Activated naive CD4-positive, alpha-beta T cell treated with anti-CD3 and anti-CD28 coated beads for 36 hours (primary cell): Measurements from ENCODE around the gene FBXW11. TPM values are rescaled to one million over a fixed set of nuclear protein-coding genes. Genes with fewer than 3 reads are reported as not detected.

Experiments
- CTCF ChIA-PET: fragments of 350-600 bp; sonication (Branson Sonifier 250); formaldehyde crosslinking; loops from one replicate; lab custom pipeline; 2021; ENCODE audit warnings: antibody characterized with exemption; lab: Charles Lee
- DNase-seq: peaks from one replicate; pipeline ENCODE4 v3.0.0-alpha.2; 2020
- H3K27ac Mint-ChIP-seq: one replicate; pipeline ENCODE4 v1.8.0; 2021; ENCODE audit warnings: mild to moderate bottlenecking, mixed read lengths
- H3K27me3 Mint-ChIP-seq: one replicate; pipeline ENCODE4 v1.8.0; 2021; ENCODE audit warnings: low read depth, mixed read lengths
- H3K36me3 Mint-ChIP-seq: one replicate; pipeline ENCODE4 v1.8.0; 2021; ENCODE audit warnings: low read depth, mixed read lengths
- H3K4me1 Mint-ChIP-seq: one replicate; pipeline ENCODE4 v1.8.0; 2021; ENCODE audit warnings: low read depth, mixed read lengths
- H3K4me3 Mint-ChIP-seq: one replicate; pipeline ENCODE4 v1.8.0; 2021; ENCODE audit warnings: mild to moderate bottlenecking, moderate library complexity, mixed read lengths
- H3K9me3 Mint-ChIP-seq: one replicate; pipeline ENCODE4 v1.8.0; 2021; ENCODE audit warnings: mixed read lengths
- intact Hi-C: fragments of 100-400 bp; cut with micrococcal nuclease; formaldehyde crosslinking; loops from one replicate; pipeline ENCODE4 v1.15.1; 2023
- total RNA-seq, 2 experiments: library from RNA; stranded (reverse); gene quantifications; one replicate each; pipeline ENCODE4 v1.2.3, GENCODE V29; 2021

The FBXW11 gene
- total RNA-seq, 2 experiments from 2014 or later = 32.8 to 35.5 TPM

DNA sequence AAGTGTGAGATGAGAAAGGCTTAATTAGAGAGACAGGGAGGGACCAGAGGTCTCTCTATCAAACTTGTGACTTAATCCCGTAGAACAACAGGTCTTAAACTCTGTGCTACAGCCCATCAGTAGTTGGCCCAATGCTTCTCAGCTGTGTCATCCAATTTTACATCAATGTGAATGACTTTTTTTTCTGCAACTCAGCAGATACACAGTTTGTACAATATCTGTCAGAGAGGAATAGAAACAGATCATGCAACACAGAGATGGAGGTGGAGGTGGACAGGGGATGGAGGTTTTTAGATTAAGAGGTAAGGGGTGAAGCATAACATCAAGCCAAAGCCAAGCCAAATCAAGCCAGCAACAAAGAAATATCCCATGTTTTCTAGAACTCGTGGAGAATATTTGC, 43.0 kb downstream of the FBXW11 start:
- intact Hi-C loops = no loop called here
- Mint-ChIP-seq H3K36me3 (peaks cover 7% of the 10 kb centered on the region), H3K4me1 (peaks cover 79% of the 10 kb centered on the region), H3K27me3 (no peaks in the 10 kb centered on the region), H3K9me3 (no peaks in the 10 kb centered on the region), H3K4me3 (no peak overlapping the region), H3K27ac (no peak overlapping the region)
- CTCF ChIA-PET = no interaction called here
- no peak for DNase-seq

DNA sequence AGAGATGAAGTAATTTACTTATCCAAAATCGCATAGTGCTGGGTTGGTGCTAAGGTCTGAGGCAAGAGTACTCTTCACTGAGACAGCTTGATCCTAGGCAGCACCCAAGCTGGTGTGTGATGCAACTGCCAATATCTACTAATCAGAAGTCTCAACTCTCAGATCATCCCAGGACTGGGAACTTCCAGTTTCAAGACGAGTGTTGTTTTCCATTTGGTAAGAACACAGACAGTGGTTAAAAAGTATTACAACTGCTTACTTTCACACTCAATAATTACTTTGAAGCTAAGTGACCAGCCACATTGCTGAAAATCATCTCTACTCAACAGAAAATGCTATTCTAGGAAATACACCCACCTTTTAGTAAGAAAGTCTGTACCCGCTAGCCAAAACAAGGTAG, 45.3 kb downstream of the FBXW11 start:
- H3K36me3 Mint-ChIP-seq = peaks cover 4% of the 10 kb centered on the region
- peak; percentile 65 for DNase-seq
- intact Hi-C loops = loop anchor here (1.0 kb wide), 2 partner anchors 24 to 28 kb away; no protein-coding TSS in a partner anchor
- CTCF ChIA-PET = interaction anchor here (0.6 to 5.5 kb wide), 7 partner anchors 9 to 273 kb away, joined by 3 to 36 read pairs (median 3); partner anchors contain the start of gene FBXW11
- no peaks in the 10 kb centered on the region for H3K27me3 Mint-ChIP-seq
- no peak overlapping the region for H3K4me3 Mint-ChIP-seq
- peak overlapping the region; percentile 57 for H3K27ac Mint-ChIP-seq
- H3K9me3 Mint-ChIP-seq = no peaks in the 10 kb centered on the region
- H3K4me1 Mint-ChIP-seq = peaks cover 89% of the 10 kb centered on the region

DNA sequence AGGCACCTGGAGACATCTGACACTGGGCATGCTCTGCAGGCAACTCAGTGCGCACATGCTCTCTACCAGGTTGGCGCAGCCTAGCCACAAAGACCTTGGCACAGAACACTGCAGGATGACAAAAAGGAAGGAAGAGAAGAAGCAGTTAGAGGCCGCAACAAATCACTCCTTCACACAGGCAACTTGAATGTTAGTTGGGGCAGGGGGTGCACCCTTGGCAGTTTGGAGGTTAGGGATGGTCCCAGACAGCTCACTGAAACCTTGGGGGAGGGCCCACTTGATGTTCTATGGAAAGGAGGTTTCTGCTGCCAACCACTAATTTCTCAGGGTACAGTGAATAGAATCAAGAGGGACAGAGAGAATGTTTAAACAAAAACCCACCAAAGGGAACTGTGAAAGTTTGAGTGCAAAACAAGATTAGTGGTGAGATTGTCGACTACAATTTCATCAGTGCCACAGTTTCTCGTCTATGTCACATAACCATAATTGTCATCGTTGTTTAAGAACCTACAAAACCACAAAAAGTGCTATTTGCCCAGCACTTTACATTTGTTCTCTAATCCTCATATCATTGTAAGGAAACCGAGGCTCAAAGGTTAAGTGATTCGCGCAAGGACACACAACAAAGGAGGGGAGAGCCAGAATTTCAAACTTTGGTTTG, 48.7 kb downstream of the FBXW11 start:
- Mint-ChIP-seq H3K36me3 (no peaks in the 10 kb centered on the region), H3K4me3 (peak overlapping the region; percentile 22), H3K27me3 (no peaks in the 10 kb centered on the region), H3K4me1 (peaks cover 92% of the 10 kb centered on the region), H3K27ac (peak overlapping the region; percentile 79), H3K9me3 (no peaks in the 10 kb centered on the region)
- CTCF ChIA-PET = interaction anchor here (0.8 to 5.5 kb wide), 6 partner anchors 28 to 102 kb away, joined by 3 to 36 read pairs (median 4); partner anchors contain the start of gene FBXW11
- DNase-seq = peak; percentile 89
- intact Hi-C loops = loop anchor here (1.0 to 5.0 kb wide), 12 partner anchors 21 to 565 kb away; partner anchors contain the start of genes FBXW11, STK10 and UBTD2

DNA sequence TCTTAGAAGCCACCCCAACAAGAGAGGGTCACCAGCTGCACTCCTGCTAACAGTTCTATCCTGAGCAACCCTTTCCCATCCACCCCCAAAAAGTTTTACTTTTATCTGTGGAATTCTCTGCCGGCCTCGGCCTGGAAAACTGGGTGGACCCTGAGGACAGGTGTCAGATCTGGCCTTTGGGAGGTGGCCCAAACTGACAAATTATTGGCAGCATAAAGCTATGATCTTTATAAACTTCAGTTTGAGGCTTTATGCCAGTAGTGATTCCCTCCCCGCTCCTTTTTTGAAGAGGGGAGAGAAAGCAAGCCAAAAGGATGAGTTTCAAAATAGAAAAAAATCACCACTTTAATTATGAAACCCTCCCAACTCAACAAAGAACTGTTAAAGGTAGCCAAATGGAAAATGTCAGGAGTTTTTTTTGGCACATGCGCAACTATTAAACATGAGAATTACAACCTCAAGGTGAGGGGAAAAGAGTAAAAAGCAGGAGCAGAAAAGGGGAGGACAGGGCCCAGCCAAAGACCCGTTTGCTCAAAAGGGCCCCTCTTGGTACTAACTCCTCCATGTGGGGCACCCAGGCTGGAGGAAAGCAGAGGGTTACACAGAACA, 49.4 kb downstream of the FBXW11 start:
- CTCF ChIA-PET = interaction anchor here (0.7 to 5.5 kb wide), 5 partner anchors 32 to 226 kb away, joined by 3 to 36 read pairs (median 4); no protein-coding TSS in a partner anchor
- H3K27ac Mint-ChIP-seq = peak overlapping the region; percentile 79
- H3K4me1 Mint-ChIP-seq = peaks cover 84% of the 10 kb centered on the region
- intact Hi-C loops = loop anchor here (1.0 to 5.0 kb wide), 11 partner anchors 21 to 565 kb away; partner anchors contain the start of genes FBXW11, STK10 and UBTD2
- no peaks in the 10 kb centered on the region for H3K36me3 Mint-ChIP-seq
- H3K4me3 Mint-ChIP-seq = peak overlapping the region; percentile 22
- no peak for DNase-seq
- no peaks in the 10 kb centered on the region for H3K27me3 Mint-ChIP-seq
- H3K9me3 Mint-ChIP-seq = no peaks in the 10 kb centered on the region

DNA sequence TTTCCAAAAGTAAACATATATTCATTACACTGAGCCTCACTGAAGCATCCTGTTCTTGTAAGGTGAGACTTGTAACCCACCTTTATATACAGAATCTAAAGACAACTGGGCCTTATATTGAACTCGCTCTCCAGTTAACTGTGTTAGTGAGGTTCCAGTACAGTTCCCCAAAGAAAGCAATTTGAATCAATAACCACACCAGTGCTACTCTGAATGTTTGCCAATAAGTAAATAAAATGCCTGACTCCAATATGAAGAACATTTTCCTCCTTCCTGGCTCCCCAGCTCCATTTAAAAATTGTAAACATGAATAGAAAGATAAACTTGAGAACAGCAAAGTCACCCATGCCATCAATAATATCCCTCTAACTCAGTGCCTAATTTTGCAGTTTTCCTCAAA, 50.1 kb downstream of the FBXW11 start:
- peaks cover 78% of the 10 kb centered on the region for H3K4me1 Mint-ChIP-seq

DNA sequence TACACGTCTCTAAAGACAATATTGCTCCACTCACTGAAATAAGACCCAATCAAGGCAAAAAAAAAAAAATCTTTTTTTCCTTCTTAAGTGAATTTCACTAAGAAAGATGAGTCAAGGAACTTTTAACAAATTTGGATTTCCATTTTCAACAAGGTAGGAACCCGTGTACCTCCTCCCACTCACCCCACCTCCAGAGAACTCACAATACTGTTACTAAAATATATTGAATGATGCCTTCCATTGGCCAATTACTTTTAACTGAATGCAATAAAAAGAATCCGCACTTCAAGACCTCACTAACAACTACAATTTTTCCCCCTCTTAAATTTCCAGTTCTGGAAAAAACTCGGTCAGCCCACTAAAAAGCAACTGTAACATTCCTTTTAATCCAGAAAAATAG, 50.7 kb downstream of the FBXW11 start:
- no peaks in the 10 kb centered on the region for H3K36me3 Mint-ChIP-seq
- no peak for DNase-seq
- CTCF ChIA-PET = interaction anchor here (0.7 to 5.5 kb wide), 5 partner anchors 27 to 227 kb away, joined by 3 to 36 read pairs (median 4); no protein-coding TSS in a partner anchor
- no peaks in the 10 kb centered on the region for H3K9me3 Mint-ChIP-seq
- H3K27ac Mint-ChIP-seq = no peak overlapping the region
- H3K4me1 Mint-ChIP-seq = peaks cover 75% of the 10 kb centered on the region
- no peaks in the 10 kb centered on the region for H3K27me3 Mint-ChIP-seq
- no peak overlapping the region for H3K4me3 Mint-ChIP-seq
- intact Hi-C loops = loop anchor here (2.0 to 5.0 kb wide), 3 partner anchors 233 to 563 kb away; partner anchors contain the start of genes STK10 and UBTD2

More for the DNA sequence above, 50.1 kb downstream of the FBXW11 start:
- CTCF ChIA-PET = interaction anchor here (0.7 to 5.5 kb wide), 4 partner anchors 27 to 227 kb away, joined by 3 to 36 read pairs (median 4); no protein-coding TSS in a partner anchor
- H3K36me3 Mint-ChIP-seq = no peaks in the 10 kb centered on the region
- no peak overlapping the region for H3K27ac Mint-ChIP-seq
- no peak for DNase-seq
- H3K27me3 Mint-ChIP-seq = no peaks in the 10 kb centered on the region
- no peaks in the 10 kb centered on the region for H3K9me3 Mint-ChIP-seq
- intact Hi-C loops = loop anchor here (2.0 to 5.0 kb wide), 3 partner anchors 232 to 564 kb away; partner anchors contain the start of genes STK10 and UBTD2
- no peak overlapping the region for H3K4me3 Mint-ChIP-seq

DNA sequence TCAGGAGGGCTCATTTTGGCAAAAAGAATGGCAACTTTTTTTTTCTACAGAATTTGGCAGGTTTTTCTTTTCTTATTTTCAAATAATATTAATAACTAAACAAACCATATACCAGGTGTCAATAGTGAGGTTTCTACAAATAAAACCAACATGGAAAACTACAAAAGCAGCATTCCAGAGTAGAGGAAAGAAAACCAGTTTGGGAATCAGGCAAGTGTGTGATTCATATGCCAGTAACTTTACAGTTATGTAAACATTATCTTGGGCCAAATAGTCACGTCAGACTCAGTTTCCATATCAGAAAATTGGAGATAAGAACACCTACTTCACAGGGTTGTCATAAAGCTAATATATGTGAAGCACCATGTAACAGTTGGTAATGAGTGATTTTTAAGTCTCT, 51.7 kb downstream of the FBXW11 start:
- Mint-ChIP-seq H3K4me3 (no peak overlapping the region), H3K9me3 (no peaks in the 10 kb centered on the region), H3K27ac (no peak overlapping the region), H3K4me1 (peaks cover 68% of the 10 kb centered on the region), H3K27me3 (no peaks in the 10 kb centered on the region), H3K36me3 (no peaks in the 10 kb centered on the region)
- no peak for DNase-seq
- CTCF ChIA-PET = interaction anchor here (3.4 kb wide), 1 partner anchor 42 kb away, joined by 11 read pairs; no protein-coding TSS in a partner anchor
- intact Hi-C loops = loop anchor here (5.0 kb wide), 2 partner anchors 328 to 562 kb away; partner anchors contain the start of gene UBTD2

DNA sequence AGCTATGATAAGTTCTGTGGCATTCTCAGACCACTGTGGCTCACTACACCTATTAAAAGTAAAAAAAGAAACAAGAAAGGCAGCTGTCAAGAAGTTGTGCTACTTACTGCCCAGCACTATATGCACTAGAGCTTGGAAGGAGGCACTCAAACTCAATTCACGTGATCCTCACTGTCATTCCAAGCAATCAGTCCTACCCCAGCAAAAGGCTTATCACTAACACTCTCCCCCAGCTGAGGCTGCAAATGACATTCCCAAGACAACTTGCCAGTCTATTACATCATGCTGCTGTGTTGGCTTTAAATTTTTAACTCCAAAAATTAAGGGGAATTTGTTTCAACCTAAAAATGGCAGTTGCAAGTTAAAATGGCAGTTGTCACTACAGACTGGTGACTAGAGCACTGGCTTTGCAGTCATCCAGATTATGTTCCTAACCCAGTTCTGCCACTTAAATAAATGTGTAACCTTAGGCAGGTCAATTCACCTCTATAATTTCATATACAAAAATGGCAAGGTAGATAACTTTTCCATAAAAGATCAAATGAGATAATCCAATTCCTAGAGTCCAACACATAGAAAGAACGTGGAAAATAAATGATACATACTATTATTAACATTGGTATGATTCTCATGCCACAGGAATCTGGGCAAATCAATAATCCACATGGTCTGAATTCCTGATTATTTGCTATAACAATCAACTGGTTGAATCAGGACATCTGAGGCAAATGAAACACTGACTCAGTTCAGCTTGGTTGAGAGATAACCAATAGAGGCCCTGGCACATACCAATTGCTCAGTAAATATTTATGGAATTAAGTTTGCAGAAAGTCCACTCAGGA, 52.4 kb downstream of the FBXW11 start:
- peaks cover 67% of the 10 kb centered on the region for H3K4me1 Mint-ChIP-seq
- intact Hi-C loops = no loop called here
- no peaks in the 10 kb centered on the region for H3K27me3 Mint-ChIP-seq
- CTCF ChIA-PET = interaction anchor here (3.4 kb wide), 1 partner anchor 42 kb away, joined by 11 read pairs; no protein-coding TSS in a partner anchor
- no peak overlapping the region for H3K27ac Mint-ChIP-seq
- H3K4me3 Mint-ChIP-seq = no peak overlapping the region
- DNase-seq = no peak
- H3K36me3 Mint-ChIP-seq = no peaks in the 10 kb centered on the region
- no peaks in the 10 kb centered on the region for H3K9me3 Mint-ChIP-seq

DNA sequence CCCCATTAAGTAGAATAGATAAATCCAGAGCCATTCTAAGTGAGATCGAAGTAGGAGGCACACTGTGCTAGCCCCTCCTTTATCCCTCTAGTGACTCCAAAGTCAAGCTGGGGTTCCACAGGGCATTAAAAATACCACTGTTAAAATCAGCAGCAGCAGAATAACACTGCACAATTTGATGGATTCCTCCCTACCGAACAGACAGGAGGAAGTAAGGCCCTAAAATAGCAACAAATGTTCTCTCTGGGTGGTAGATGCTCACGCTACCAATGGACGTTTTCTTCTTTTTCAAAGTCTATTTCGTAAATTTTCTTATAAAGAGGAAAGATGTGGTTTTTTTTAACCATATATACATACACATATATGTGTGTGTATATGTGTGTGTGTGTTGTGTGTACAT, 54.4 kb downstream of the FBXW11 start:
- H3K36me3 Mint-ChIP-seq = peaks cover 1% of the 10 kb centered on the region
- H3K27ac Mint-ChIP-seq = no peak overlapping the region
- intact Hi-C loops = no loop called here
- H3K27me3 Mint-ChIP-seq = no peaks in the 10 kb centered on the region
- H3K4me1 Mint-ChIP-seq = peaks cover 47% of the 10 kb centered on the region
- no peak for DNase-seq
- CTCF ChIA-PET = interaction anchor here (0.7 to 3.4 kb wide), 4 partner anchors 23 to 49 kb away, joined by 4 to 11 read pairs (median 4); no protein-coding TSS in a partner anchor
- no peak overlapping the region for H3K4me3 Mint-ChIP-seq
- no peaks in the 10 kb centered on the region for H3K9me3 Mint-ChIP-seq

DNA sequence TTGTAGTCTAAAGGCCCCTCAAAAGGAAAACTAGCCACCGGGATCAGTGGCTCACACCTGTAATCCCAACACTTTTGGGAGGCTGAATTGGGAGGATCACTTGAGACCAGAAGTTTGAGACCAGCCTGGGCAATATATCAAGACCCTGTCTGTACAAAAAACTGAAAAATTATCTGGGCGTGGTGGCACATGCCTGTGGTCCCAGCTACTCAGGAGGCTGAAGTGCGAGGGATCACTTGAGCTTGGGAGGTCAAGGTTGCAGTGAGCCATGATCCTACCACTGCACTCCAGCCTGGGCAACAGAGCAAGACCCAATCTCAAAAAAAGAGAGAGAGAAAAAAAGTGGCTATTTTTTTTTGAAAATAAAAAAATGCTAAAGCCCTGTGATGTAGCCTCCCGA, 55.2 kb downstream of the FBXW11 start:
- no peaks in the 10 kb centered on the region for H3K27me3 Mint-ChIP-seq

DNA sequence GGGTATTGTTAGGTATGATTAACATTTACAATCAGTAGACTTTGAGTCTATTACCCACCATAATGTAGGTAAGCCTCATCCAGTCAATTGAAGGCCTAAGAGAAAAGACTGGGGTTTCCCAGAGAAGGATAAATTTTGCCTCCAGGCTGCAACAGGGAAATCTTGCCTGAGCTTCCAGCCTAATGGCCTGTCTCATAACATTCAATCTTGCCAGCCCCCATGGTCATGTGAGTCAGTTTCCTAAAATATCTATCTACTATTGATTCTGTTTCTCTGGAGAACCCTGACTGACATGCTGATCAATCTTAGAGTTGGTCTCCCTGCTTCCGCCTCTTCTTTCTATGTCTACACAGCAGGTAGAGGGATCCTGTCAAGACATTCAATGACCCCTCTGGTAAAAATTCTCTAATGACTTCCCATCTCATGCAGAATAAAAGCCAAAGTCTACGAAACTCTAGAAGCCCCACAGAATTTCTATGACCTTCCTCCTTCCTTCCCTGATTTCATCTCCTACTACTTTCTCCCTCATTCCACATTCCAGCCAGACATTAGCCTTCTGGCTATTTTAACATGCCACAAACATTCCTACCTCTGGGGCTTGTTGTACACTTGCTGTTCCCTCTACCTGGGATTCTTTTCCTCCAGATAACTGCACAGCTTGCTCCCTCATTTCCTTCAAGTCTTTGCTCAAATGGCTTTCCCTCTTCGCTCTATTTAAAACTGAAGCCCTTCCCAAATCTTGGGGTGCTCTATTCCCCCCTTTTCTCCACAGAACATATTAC, 60.2 kb downstream of the FBXW11 start:
- intact Hi-C loops = no loop called here
- Mint-ChIP-seq H3K36me3 (peaks cover 6% of the 10 kb centered on the region), H3K27ac (no peak overlapping the region), H3K27me3 (no peaks in the 10 kb centered on the region), H3K4me3 (no peak overlapping the region), H3K4me1 (peaks cover 36% of the 10 kb centered on the region), H3K9me3 (no peaks in the 10 kb centered on the region)
- no peak for DNase-seq
- CTCF ChIA-PET = no interaction called here

More for the DNA sequence above, 55.2 kb downstream of the FBXW11 start:
- no peak for DNase-seq
- H3K4me3 Mint-ChIP-seq = no peak overlapping the region
- H3K9me3 Mint-ChIP-seq = no peaks in the 10 kb centered on the region
- peaks cover 42% of the 10 kb centered on the region for H3K4me1 Mint-ChIP-seq
- no peak overlapping the region for H3K27ac Mint-ChIP-seq
- intact Hi-C loops = no loop called here
- CTCF ChIA-PET = interaction anchor here (0.7 to 1.0 kb wide), 3 partner anchors 23 to 48 kb away, joined by 4 read pairs; no protein-coding TSS in a partner anchor
- H3K36me3 Mint-ChIP-seq = peaks cover 1% of the 10 kb centered on the region
